GM19023 (cell line): ENCODE data around the gene TMEM59.
"Not testable (repeated sequence)": the region's sequence is repeated elsewhere in the genome, so short reads cannot be mapped to it uniquely, and the experiment has no call there.

ENCODE experiments used
- ATAC-seq: cut with Tn5 transposase; IDR thresholded peaks from one replicate; pipeline ENCODE4 v1.9.1; 2021; ENCODE audit warnings: mild to moderate bottlenecking, moderate library complexity; ENCODE audit not compliant: unreplicated experiment

The TMEM59 gene

GRCh38 chr1:54013393-54014008 is 39.5 kb downstream of the TMEM59 start:
- ATAC-seq: no peak

GRCh38 chr1:54012863-54013262 is 40.1 kb downstream of the TMEM59 start:
- no peak for ATAC-seq

- ATAC-seq: no peak
Observed at GRCh38 chr1:54012008-54012325, 41.0 kb downstream of the TMEM59 start.

- ATAC-seq: no peak
Observed at GRCh38 chr1:54011316-54012007, 41.5 kb downstream of the TMEM59 start.

- no peak for ATAC-seq
Observed at GRCh38 chr1:54010415-54011117, 42.4 kb downstream of the TMEM59 start.

- ATAC-seq: no peak
Observed at GRCh38 chr1:54009406-54009805, 43.6 kb downstream of the TMEM59 start.

GRCh38 chr1:54008876-54009275 is 44.1 kb downstream of the TMEM59 start:
- ATAC-seq: no peak

GRCh38 chr1:54007613-54008012 is 45.4 kb downstream of the TMEM59 start:
- no peak for ATAC-seq

GRCh38 chr1:54006508-54006907 is 46.5 kb downstream of the TMEM59 start:
- ATAC-seq: no peak

- ATAC-seq: no peak
Observed at GRCh38 chr1:54004481-54005049, 48.4 kb downstream of the TMEM59 start.

GRCh38 chr1:54003750-54004480 is 49.1 kb downstream of the TMEM59 start:
- not testable (repeated sequence) for ATAC-seq

- ATAC-seq: no peak
Observed at GRCh38 chr1:54003249-54003646, 49.8 kb downstream of the TMEM59 start.

GRCh38 chr1:54002544-54003248 is 50.3 kb downstream of the TMEM59 start:
- no peak for ATAC-seq

GRCh38 chr1:54001591-54001990 is 51.4 kb downstream of the TMEM59 start:
- ATAC-seq: no peak

GRCh38 chr1:53999920-54000319 is 53.1 kb downstream of the TMEM59 start:
- no peak for ATAC-seq

- ATAC-seq: no peak
Observed at GRCh38 chr1:53998223-53998622, 54.8 kb downstream of the TMEM59 start.

- no peak for ATAC-seq
Observed at GRCh38 chr1:53995683-53996082, 57.3 kb downstream of the TMEM59 start.

GRCh38 chr1:53994516-53994915 is 58.5 kb downstream of the TMEM59 start:
- not testable (repeated sequence) for ATAC-seq

- ATAC-seq: no peak
Observed at GRCh38 chr1:53992085-53992874, 60.7 kb downstream of the TMEM59 start.

- no peak for ATAC-seq
Observed at GRCh38 chr1:53987880-53988279, 65.1 kb downstream of the TMEM59 start.
